IMR-90 (cell line): ENCODE measurements around the gene SIM1. TPM values are rescaled to one million over a fixed set of nuclear protein-coding genes. Genes with fewer than 3 reads are reported as not detected.

Source experiments
- ATAC-seq: fragments of 200-7000 bp; cut with Tn5 transposase; 2 replicates; pipeline ENCODE4 v1.9.1; 2020; ENCODE audit warnings: low read depth, mild to moderate bottlenecking, moderate library complexity
- BruUV-seq: library from RNA; stranded (reverse); fragments of 400-500 nt; replicated peaks from 2 replicates; lab custom pipeline; 2021; lab: Mats Ljungman, UMichigan
- CTCF ChIA-PET: fragments of 300-600 bp; formaldehyde crosslinking; extraction: SDS; loops from one replicate; lab custom pipeline; 2021; ENCODE audit warnings: antibody characterized with exemption; lab: Yijun Ruan, JAX
- POLR2A ChIA-PET: fragments of 300-600 bp; sonication (Branson Sonifier 250); formaldehyde crosslinking; loops from one replicate; lab custom pipeline; 2022; ENCODE audit warnings: antibody characterized with exemption; ENCODE audit not compliant: unreplicated experiment; lab: Charles Lee
- DNase-seq: peaks from one replicate; pipeline ENCODE4 v3.0.0; 2013
- H2AFZ ChIP-seq: replicated peaks from 2 replicates; pipeline ENCODE3; 2013; ENCODE audit warnings: low read length, mild to moderate bottlenecking; ENCODE audit not compliant: poor library complexity
- H2AK5ac ChIP-seq: 2 replicates; pipeline ENCODE4 v1.6.1; 2013; ENCODE audit warnings: low read depth, low read length, inconsistent platforms
- H2AK9ac ChIP-seq: replicated peaks from 2 replicates; pipeline ENCODE3; 2013; ENCODE audit warnings: mild to moderate bottlenecking, low read depth, low read length, moderate library complexity; ENCODE audit not compliant: poor library complexity
- H2BK120ac ChIP-seq: 2 replicates; pipeline ENCODE4 v1.6.1; 2013; ENCODE audit warnings: low read depth, low read length, inconsistent platforms
- H2BK15ac ChIP-seq: 3 replicates; pipeline ENCODE4 v1.6.1; 2013; ENCODE audit warnings: low read depth, low read length, inconsistent platforms
- H2BK20ac ChIP-seq: 2 replicates; pipeline ENCODE4 v1.6.1; 2013; ENCODE audit warnings: low read depth, mild to moderate bottlenecking, inconsistent platforms, low read length, moderate library complexity
- H2BK5ac ChIP-seq: 2 replicates; pipeline ENCODE4 v1.6.1; 2013; ENCODE audit warnings: mild to moderate bottlenecking, low read depth, low read length, inconsistent platforms; ENCODE audit not compliant: poor library complexity, severe bottlenecking
- H3K14ac ChIP-seq: replicated peaks from 2 replicates; pipeline ENCODE4 v1.6.1; 2013; ENCODE audit warnings: low read depth, low read length, inconsistent platforms
- H3K18ac ChIP-seq: 2 replicates; pipeline ENCODE4 v1.6.1; 2013; ENCODE audit warnings: low read depth, low read length, control low read depth
- H3K23ac ChIP-seq: 2 replicates; pipeline ENCODE4 v1.6.1; 2013; ENCODE audit warnings: low read depth, low read length, inconsistent platforms
- H3K27ac ChIP-seq: 2 replicates; pipeline ENCODE4 v1.5.1; 2013; ENCODE audit warnings: mild to moderate bottlenecking, control low read depth, low read length; ENCODE audit not compliant: insufficient read depth
- H3K27me3 ChIP-seq: 2 replicates; pipeline ENCODE4 v1.6.1; 2013; ENCODE audit warnings: low read length; ENCODE audit not compliant: control insufficient read depth, insufficient read depth
- H3K36me3 ChIP-seq: 2 replicates; pipeline ENCODE4 v1.6.1; 2013; ENCODE audit warnings: low read length, mixed read lengths; ENCODE audit not compliant: control insufficient read depth, insufficient read depth
- H3K4ac ChIP-seq: 2 replicates; pipeline ENCODE4 v1.6.1; 2013; ENCODE audit warnings: low read depth, low read length, inconsistent platforms
- H3K4me1 ChIP-seq: 2 replicates; pipeline ENCODE4 v1.6.1; 2013; ENCODE audit warnings: low read length, mixed read lengths; ENCODE audit not compliant: control insufficient read depth, insufficient read depth
- H3K4me2 ChIP-seq: 2 replicates; pipeline ENCODE4 v1.6.1; 2013; ENCODE audit warnings: low read depth, mild to moderate bottlenecking, control low read depth, low read length, moderate library complexity
- H3K4me3 ChIP-seq: 2 replicates; pipeline ENCODE4 v1.5.1; 2013; ENCODE audit warnings: low read depth, mild to moderate bottlenecking, control low read depth, low read length, moderate library complexity; ENCODE audit not compliant: insufficient read depth
- H3K56ac ChIP-seq: 2 replicates; pipeline ENCODE4 v1.6.1; 2013; ENCODE audit warnings: low read length, inconsistent platforms; ENCODE audit not compliant: insufficient read depth; ENCODE audit errors: extremely low read depth
- H3K79me1 ChIP-seq, 2 experiments: 2 replicates each; pipeline ENCODE4 v1.6.1; 2013; ENCODE audit warnings: low read length in 2 of 2, inconsistent platforms in 1 of 2, low read depth in 1 of 2
- H3K9ac ChIP-seq: 2 replicates; pipeline ENCODE4 v1.6.1; 2013; ENCODE audit warnings: low read depth, low read length, control low read depth
- H3K9me1 ChIP-seq: 2 replicates; pipeline ENCODE4 v1.6.1; 2013; ENCODE audit warnings: low read length, inconsistent platforms; ENCODE audit not compliant: insufficient read depth
- H3K9me3 ChIP-seq: 2 replicates; pipeline ENCODE4 v1.6.1; 2013; ENCODE audit warnings: low read length; ENCODE audit not compliant: control insufficient read depth, insufficient read depth
- H4K20me1 ChIP-seq: 2 replicates; pipeline ENCODE4 v1.6.1; 2013; ENCODE audit warnings: low read length, inconsistent platforms; ENCODE audit not compliant: insufficient read depth
- H4K5ac ChIP-seq: 2 replicates; pipeline ENCODE4 v1.6.1; 2013; ENCODE audit warnings: mild to moderate bottlenecking, low read depth, low read length, control low read depth
- H4K8ac ChIP-seq, 2 experiments: 2 replicates each; pipeline ENCODE4 v1.6.1; 2013; ENCODE audit warnings: low read depth in 2 of 2, low read length in 2 of 2, control low read depth in 1 of 2, inconsistent platforms in 1 of 2
- H4K91ac ChIP-seq: 2 replicates; pipeline ENCODE4 v1.6.1; 2013; ENCODE audit warnings: low read depth, low read length, inconsistent platforms; ENCODE audit not compliant: insufficient read depth
- CEBPB ChIP-seq: IDR thresholded peaks from 2 replicates; pipeline ENCODE4 v1.6.1; 2012; ENCODE audit warnings: low read depth, low read length, improper control_type of control experiment
- CHD1 ChIP-seq: IDR thresholded peaks from 2 replicates; pipeline ENCODE4 v1.6.1; 2012; ENCODE audit warnings: low read depth, low read length, improper control_type of control experiment
- CTCF ChIP-seq: conservative IDR thresholded peaks from 2 replicates; pipeline ENCODE4 v1.5.1; 2012; ENCODE audit warnings: mild to moderate bottlenecking, low read depth, low read length, improper control_type of control experiment
- MAFK ChIP-seq: IDR thresholded peaks from 2 replicates; pipeline ENCODE4 v1.6.1; 2012; ENCODE audit warnings: low read depth, low read length, improper control_type of control experiment
- MAZ ChIP-seq: IDR thresholded peaks from 2 replicates; pipeline ENCODE4 v1.6.1; 2012; ENCODE audit warnings: low read depth, mild to moderate bottlenecking, low read length, improper control_type of control experiment, moderate library complexity, borderline replicate concordance
- NFE2L2 ChIP-seq: fragments of 150-350 bp; IDR thresholded peaks from 2 replicates; pipeline ENCODE4 v1.6.1; 2016; ENCODE audit warnings: low read depth, mild to moderate bottlenecking, low read length
- POLR2A ChIP-seq: IDR thresholded peaks from 2 replicates; pipeline ENCODE4 v1.6.1; 2012; ENCODE audit warnings: mild to moderate bottlenecking, low read depth, low read length
- RCOR1 ChIP-seq: IDR thresholded peaks from 2 replicates; pipeline ENCODE4 v1.6.1; 2012; ENCODE audit warnings: mild to moderate bottlenecking, low read length, improper control_type of control experiment; ENCODE audit not compliant: insufficient replicate concordance
- RFX5 ChIP-seq: IDR thresholded peaks from 2 replicates; pipeline ENCODE4 v1.8.0; 2012; ENCODE audit warnings: low read depth, mild to moderate bottlenecking, low read length, moderate library complexity
- SMC3 ChIP-seq: fragments of 150-350 bp; IDR thresholded peaks from 2 replicates; pipeline ENCODE4 v1.6.1; 2016; ENCODE audit warnings: low read depth, mild to moderate bottlenecking, antibody characterized with exemption, low read length, moderate library complexity
- WGBS, 2 experiments: methylation state at CpG; one replicate each; pipeline versions ENCODE4 v1.1.5 to v1.1.7; 2013; ENCODE audit warnings: missing lambda C conversion rate in 2 of 2; ENCODE audit not compliant: insufficient read length in 1 of 2; ENCODE audit errors: extremely low coverage in 2 of 2; 5-methylcytosine and 5-hydroxymethylcytosine counted together
- dilution Hi-C: fragments of 300-500 bp; cut with HindIII; formaldehyde crosslinking; loops from one replicate; pipeline ENCODE4 v1.14.3; 2018; ENCODE audit warnings: low sequenced_read_pairs; ENCODE audit not compliant: unreplicated experiment
- in situ Hi-C: fragments of 300-500 bp; cut with MboI; formaldehyde crosslinking; loops from 3 replicates; pipeline ENCODE4 v1.14.3; 2019; ENCODE audit warnings: low sequenced_read_pairs, inconsistent platforms, mixed read lengths
- intact Hi-C: fragments of 100-400 bp; cut with micrococcal nuclease; formaldehyde crosslinking; loops from 2 replicates; pipeline ENCODE4 v1.10.0; 2022
- polyA plus RNA-seq, 3 experiments: library from polyadenylated mRNA; depleted of rRNA; stranded (reverse); fragments of >200 nt; gene quantifications; 2 replicates each; pipeline ENCODE4 v1.2.3, GENCODE V29; 2012; ENCODE audit warnings: low replicate concordance in 1 of 3
- total RNA-seq: library from RNA; depleted of rRNA; stranded (reverse); fragments of >200 nt; gene quantifications from 2 replicates; pipeline ENCODE4 v1.2.3, GENCODE V29; 2012

Gene SIM1
- total and polyA plus RNA-seq, 2 of the 4 experiments (the other 2 are of a cell fraction): not detected

- BruUV-seq: no TSS peak
- Histone ChIP-seq H3K4me3 (no peak overlapping the region), H3K79me1 (no peaks in the 10 kb centered on the region), H4K91ac (no peak overlapping the region), H3K27me3 (peaks cover 99% of the 10 kb centered on the region), H3K9me3 (peaks cover 46% of the 10 kb centered on the region), H2BK15ac (no peak overlapping the region), H3K23ac (no peak overlapping the region), H2AFZ (no peak overlapping the region), H3K9me1 (peaks cover 2% of the 10 kb centered on the region; the same call in 1 of the 2 replicates), H3K9ac (no peak overlapping the region), H2BK120ac (no peak overlapping the region), H4K8ac (no peak overlapping the region), H4K5ac (no peak overlapping the region), H2AK9ac (no peak overlapping the region), H3K27ac (no peak overlapping the region), H3K14ac (no peak overlapping the region), H3K36me3 (no peaks in the 10 kb centered on the region), H3K4me2 (no peak overlapping the region), H2AK5ac (no peak overlapping the region), H3K18ac (no peak overlapping the region), H3K4ac (no peak overlapping the region), H2BK20ac (no peak overlapping the region), H2BK5ac (no peak overlapping the region), H3K4me1 (no peaks in the 10 kb centered on the region), H4K20me1 (peaks cover 27% of the 10 kb centered on the region), H3K56ac (no peak overlapping the region)
- in situ Hi-C loops: loop anchor here (25.0 kb wide), 1 partner anchor 866 kb away; no protein-coding TSS in a partner anchor
- TF ChIP-seq NFE2L2 (no peak), POLR2A (no peak), CHD1 (no peak), RCOR1 (no peak), CEBPB (no peak), MAFK (no peak), CTCF (no peak), MAZ (no peak), RFX5 (no peak), SMC3 (no peak)
- ATAC-seq (no peak), DNase-seq (no peak)
- dilution Hi-C loops: loop anchor here (25.0 kb wide), 1 partner anchor 341 kb away; no protein-coding TSS in a partner anchor
- WGBS, 2 experiments: 20% methylated on average over 1 of the region's 3 CpGs; no CpG with 5 or more reads in 1 of the 2 experiments
- POLR2A ChIA-PET: no interaction called here
- intact Hi-C loops: no loop called here
- CTCF ChIA-PET: interaction anchor here (0.9 to 1.5 kb wide), 3 partner anchors 15 to 324 kb away, joined by 3 to 5 read pairs (median 3); no protein-coding TSS in a partner anchor
Measured at GRCh38 chr6:100452998-100453397, 11.7 kb downstream of the SIM1 start.
